GM12878 (cell line): ENCODE data around the gene CDC42SE2. TPM values are rescaled to one million over a fixed set of nuclear protein-coding genes. Genes with fewer than 3 reads are reported as not detected.
A peak's percentile ranks its signal among the peaks of the same experiment; 100 is the strongest.

ENCODE experiments used
- ATAC-seq: fragments of 200-7000 bp; cut with Tn5 transposase; 3 replicates; pipeline ENCODE4 v1.9.1; 2020; ENCODE audit warnings: mild to moderate bottlenecking, moderate library complexity
- BruUV-seq: library from RNA; stranded (reverse); fragments of 400-500 nt; replicated peaks from 2 replicates; lab custom pipeline; 2021; lab: Mats Ljungman, UMichigan
- CTCF ChIA-PET: fragments of 300-600 bp; sonication (Branson Sonifier 250); formaldehyde crosslinking; extraction: SDS; loops from one replicate; lab custom pipeline; 2021; ENCODE audit warnings: inconsistent platforms; lab: Yijun Ruan, JAX
- POLR2A ChIA-PET: fragments of 350-600 bp; formaldehyde crosslinking; extraction: SDS; loops from one replicate; lab custom pipeline; 2021; ENCODE audit warnings: inconsistent platforms; lab: Charles Lee
- RAD21 ChIA-PET: fragments of 300-600 bp; sonication (Branson Sonifier 250); formaldehyde crosslinking; loops from one replicate; lab custom pipeline; 2023; ENCODE audit warnings: antibody characterized with exemption; ENCODE audit not compliant: unreplicated experiment; lab: Charles Lee
- SMC1A ChIA-PET: fragments of 300-600 bp; sonication (Branson Sonifier 250); formaldehyde crosslinking; loops from one replicate; lab custom pipeline; 2023; ENCODE audit not compliant: unreplicated experiment, uncharacterized antibody; lab: Charles Lee
- DNase-seq: peaks from one replicate; pipeline ENCODE4 v3.0.0-alpha.2; 2011; ENCODE audit warnings: low read depth, low spot score
- FAIRE-seq: peaks from 3 replicates; lab custom pipeline; 2011; peaks lifted over from hg19 to GRCh38; lab: Jason Lieb, UNC
- H2AFZ ChIP-seq: 2 replicates; pipeline ENCODE4 v1.6.0; 2011; ENCODE audit warnings: low read depth, low read length, control low read depth; ENCODE audit not compliant: control insufficient read depth
- H3K27ac ChIP-seq: 2 replicates; pipeline ENCODE4 v1.5.1; 2011; ENCODE audit warnings: control low read depth; ENCODE audit not compliant: control insufficient read depth, insufficient read depth
- H3K27me3 ChIP-seq, 2 experiments: replicated peaks in 1 of 2; 2 replicates each; pipeline versions ENCODE4 v1.6.0 to v1.6.1; 2011; ENCODE audit warnings: low read length in 1 of 2; ENCODE audit not compliant: control insufficient read depth in 2 of 2, insufficient read depth in 2 of 2
- H3K36me3 ChIP-seq, 2 experiments: 2 replicates each; pipeline ENCODE4 v1.5.1; 2011; ENCODE audit warnings: low read length in 1 of 2; ENCODE audit not compliant: control insufficient read depth in 2 of 2, insufficient read depth in 2 of 2
- H3K4me1 ChIP-seq: 2 replicates; pipeline ENCODE4 v1.6.1; 2011; ENCODE audit warnings: mild to moderate bottlenecking, low read length, moderate library complexity, mixed read lengths; ENCODE audit not compliant: control insufficient read depth, insufficient read depth
- H3K4me2 ChIP-seq: 2 replicates; pipeline ENCODE4 v1.6.0; 2011; ENCODE audit warnings: control low read depth; ENCODE audit not compliant: control insufficient read depth, insufficient read depth
- H3K4me3 ChIP-seq: fragments of 200-600 bp; sonication (generic); 2 replicates; pipeline ENCODE4 v1.5.1; 2016
- H3K79me2 ChIP-seq: 2 replicates; pipeline ENCODE4 v1.6.0; 2011; ENCODE audit warnings: low read length; ENCODE audit not compliant: control insufficient read depth, insufficient read depth
- H3K9ac ChIP-seq: 2 replicates; pipeline ENCODE4 v1.8.0; 2011; ENCODE audit warnings: low read length, control low read depth, mixed read lengths; ENCODE audit not compliant: control insufficient read depth, insufficient read depth
- H3K9me3 ChIP-seq: replicated peaks from 3 replicates; pipeline ENCODE4 v1.5.1; 2011; ENCODE audit warnings: mild to moderate bottlenecking, low read length; ENCODE audit not compliant: control insufficient read depth, insufficient read depth
- H4K20me1 ChIP-seq: 2 replicates; pipeline ENCODE4 v1.6.0; 2011; ENCODE audit not compliant: control insufficient read depth, insufficient read depth
- CBFB ChIP-seq: IDR thresholded peaks from 2 replicates; pipeline ENCODE4 v1.6.1; 2016; ENCODE audit warnings: antibody characterized with exemption, low read depth
- EGR1 ChIP-seq, 2 experiments: IDR thresholded peaks; 1 replicate in 1 of 2; 2 replicates in 1 of 2; pipeline ENCODE4 v1.6.1; 2011 to 2012; ENCODE audit warnings: low read depth in 2 of 2, low read length in 2 of 2, borderline replicate concordance in 1 of 2, mild to moderate bottlenecking in 1 of 2, moderate library complexity in 1 of 2
- MLLT1 ChIP-seq: fragments of 450-650 bp; IDR thresholded peaks from 2 replicates; pipeline ENCODE4 v1.6.1; 2016; ENCODE audit warnings: mild to moderate bottlenecking
- MTA3 ChIP-seq: IDR thresholded peaks from 2 replicates; pipeline ENCODE4 v1.6.1; 2012; ENCODE audit warnings: low read length, inconsistent platforms, borderline replicate concordance
- MYC ChIP-seq: IDR thresholded peaks from 2 replicates; pipeline ENCODE4 v1.6.1; 2011; ENCODE audit warnings: mild to moderate bottlenecking, low read length, moderate library complexity, inconsistent platforms; ENCODE audit not compliant: insufficient read depth, insufficient replicate concordance, insufficient read length, severe bottlenecking
- NFYA ChIP-seq: IDR thresholded peaks from 2 replicates; pipeline ENCODE4 v1.6.1; 2011; ENCODE audit warnings: low read depth, mild to moderate bottlenecking, low read length, improper control_type of control experiment, borderline replicate concordance
- NR2F1 ChIP-seq: fragments of 450-650 bp; conservative IDR thresholded peaks from 2 replicates; pipeline ENCODE4 v1.6.1; 2017; ENCODE audit warnings: mild to moderate bottlenecking
- POLR2AphosphoS2 ChIP-seq: IDR thresholded peaks from 2 replicates; pipeline ENCODE4 v1.6.1; 2011; ENCODE audit warnings: low read depth, mild to moderate bottlenecking, low read length, improper control_type of control experiment, moderate library complexity
- RAD21 ChIP-seq: IDR thresholded peaks from 2 replicates; pipeline ENCODE4 v1.6.1; 2011; ENCODE audit warnings: mild to moderate bottlenecking, low read depth, low read length, moderate library complexity; ENCODE audit not compliant: insufficient read depth
- SMAD5 ChIP-seq: IDR thresholded peaks from 2 replicates; pipeline ENCODE4 v1.6.1; 2016; ENCODE audit warnings: antibody characterized with exemption, low read depth
- WRNIP1 ChIP-seq: IDR thresholded peaks from 2 replicates; pipeline ENCODE4 v1.6.1; 2011; ENCODE audit warnings: low read depth, low read length, improper control_type of control experiment, borderline replicate concordance
- YY1 ChIP-seq: IDR thresholded peaks from 2 replicates; pipeline ENCODE4 v1.6.1; 2011; ENCODE audit warnings: low read depth, mild to moderate bottlenecking, low read length
- WGBS: methylation state at CpG from one replicate; pipeline ENCODE4 v1.1.6; 2016; ENCODE audit warnings: low lambda C conversion rate; ENCODE audit not compliant: insufficient replicate concordance, insufficient coverage; ENCODE audit errors: missing lambda C conversion rate; 5-methylcytosine and 5-hydroxymethylcytosine counted together
- in situ Hi-C: fragments of 300-500 bp; cut with MboI; formaldehyde crosslinking; loops from 9 replicates; pipeline ENCODE4 v1.14.3; 2018; ENCODE audit warnings: mixed read lengths
- intact Hi-C: fragments of 100-400 bp; cut with micrococcal nuclease; formaldehyde crosslinking; loops from one replicate; pipeline ENCODE4 v1.14.2; 2022; ENCODE audit not compliant: unreplicated experiment
- polyA plus RNA-seq, 11 experiments: library from polyadenylated mRNA; depleted of rRNA in 4 of 11; unstranded in 6 of 11; stranded (reverse) in 5 of 11; fragments of >200 nt; fragmentation: Nextera tagmentation in 4 of 11; fragmentation: Illumina TruSeq in 1 of 11; extraction: Ambion mirVana in 4 of 11; extraction: Trizol in 1 of 11; gene quantifications; 1 replicate in 1 of 11; 2 replicates in 10 of 11; pipeline versions ENCODE4 v1.2.1 to v1.2.3, GENCODE V29; 2011 to 2016; ENCODE audit warnings: inconsistent platforms in 2 of 11, missing spikeins in 2 of 11, low read depth in 1 of 11
- total RNA-seq, 4 experiments: library from RNA; depleted of rRNA in 3 of 4; stranded (reverse); fragments of >200 nt in 3 of 4; fragmentation: Illumina TruSeq in 1 of 4; extraction: Trizol in 1 of 4; gene quantifications; 2 replicates each; pipeline versions ENCODE4 v1.2.1 to v1.2.3, GENCODE V29; 2013 to 2021
- TF ChIP-seq, protein P1 (sequence below): IDR thresholded peaks from 2 replicates; pipeline ENCODE4 v1.6.1; 2012; ENCODE audit warnings: low read depth, low read length, improper control_type of control experiment
- TF ChIP-seq, protein P2 (sequence below): IDR thresholded peaks from 2 replicates; pipeline ENCODE4 v1.6.1; 2011; ENCODE audit warnings: borderline replicate concordance, low read depth, mild to moderate bottlenecking, moderate library complexity, low read length; ENCODE audit not compliant: insufficient read depth, poor library complexity, severe bottlenecking

CDC42SE2 gene
- total and polyA plus RNA-seq, 10 of the 15 experiments (the other 5 are each of a cell fraction or from before 2014, with no cell fraction given): 57.0 to 148 (median 80.3) TPM

GRCh38 chr5:131266370-131267060, 2.7 kb downstream of the CDC42SE2 start (continued):
- TF ChIP-seq YY1 (no peak), WRNIP1 (no peak)

DNA sequence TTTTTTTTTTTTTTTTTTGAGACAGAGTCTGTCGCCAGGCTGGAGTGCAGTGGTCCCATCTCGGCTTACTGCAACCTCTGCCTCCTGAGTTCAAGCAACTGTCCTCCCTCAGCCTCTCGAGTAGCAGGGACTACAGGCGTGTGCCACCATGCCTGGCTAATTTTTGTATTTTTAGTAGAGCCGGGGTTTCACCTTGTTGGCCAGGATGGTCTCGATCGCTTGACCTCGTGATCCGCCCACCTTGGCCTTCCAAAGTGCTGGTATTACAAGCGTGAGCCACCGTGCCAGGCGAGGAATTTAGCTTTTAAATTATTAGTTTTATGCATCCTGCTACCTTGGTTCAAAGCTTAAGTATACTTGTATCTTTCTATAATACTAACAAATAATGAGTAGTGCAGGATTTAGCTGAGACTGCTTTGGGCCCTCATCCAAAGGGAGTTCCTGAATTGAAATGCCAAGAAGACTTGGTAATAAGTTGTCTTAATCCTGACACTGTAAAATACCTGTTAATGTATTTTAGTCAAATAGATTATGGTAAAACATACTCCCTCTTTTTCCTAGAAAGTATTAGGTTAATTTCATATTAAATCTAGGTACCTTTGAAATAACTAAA, 5.0 kb downstream of the CDC42SE2 start:
- no peak for TF ChIP-seq SMAD5
- TF ChIP-seq EGR1 (IDR thresholded peaks at IDR 0.05; ENCODE audit: borderline replicate concordance in 1 of 2, low read depth in 2 of 2, low read length in 2 of 2): no peak
- no peak for TF ChIP-seq MYC
- TF ChIP-seq NR2F1: 0 out of 2 replicates have a peak, but pooled peaks have one; percentile 12
- TF ChIP-seq CBFB: no peak
- TF ChIP-seq MLLT1: peak; percentile 69; the same call in 1 of the 2 replicates
- TF ChIP-seq, protein P1, sequence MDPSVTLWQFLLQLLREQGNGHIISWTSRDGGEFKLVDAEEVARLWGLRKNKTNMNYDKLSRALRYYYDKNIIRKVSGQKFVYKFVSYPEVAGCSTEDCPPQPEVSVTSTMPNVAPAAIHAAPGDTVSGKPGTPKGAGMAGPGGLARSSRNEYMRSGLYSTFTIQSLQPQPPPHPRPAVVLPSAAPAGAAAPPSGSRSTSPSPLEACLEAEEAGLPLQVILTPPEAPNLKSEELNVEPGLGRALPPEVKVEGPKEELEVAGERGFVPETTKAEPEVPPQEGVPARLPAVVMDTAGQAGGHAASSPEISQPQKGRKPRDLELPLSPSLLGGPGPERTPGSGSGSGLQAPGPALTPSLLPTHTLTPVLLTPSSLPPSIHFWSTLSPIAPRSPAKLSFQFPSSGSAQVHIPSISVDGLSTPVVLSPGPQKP: no peak
- TF ChIP-seq RAD21: no peak
- TF ChIP-seq MTA3: no peak
- TF ChIP-seq NFYA: no peak
- TF ChIP-seq, protein P2, sequence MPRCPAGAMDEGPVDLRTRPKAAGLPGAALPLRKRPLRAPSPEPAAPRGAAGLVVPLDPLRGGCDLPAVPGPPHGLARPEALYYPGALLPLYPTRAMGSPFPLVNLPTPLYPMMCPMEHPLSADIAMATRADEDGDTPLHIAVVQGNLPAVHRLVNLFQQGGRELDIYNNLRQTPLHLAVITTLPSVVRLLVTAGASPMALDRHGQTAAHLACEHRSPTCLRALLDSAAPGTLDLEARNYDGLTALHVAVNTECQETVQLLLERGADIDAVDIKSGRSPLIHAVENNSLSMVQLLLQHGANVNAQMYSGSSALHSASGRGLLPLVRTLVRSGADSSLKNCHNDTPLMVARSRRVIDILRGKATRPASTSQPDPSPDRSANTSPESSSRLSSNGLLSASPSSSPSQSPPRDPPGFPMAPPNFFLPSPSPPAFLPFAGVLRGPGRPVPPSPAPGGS: no peak
- no peak for TF ChIP-seq POLR2AphosphoS2
- FAIRE-seq (no peak), DNase-seq (no peak), ATAC-seq (no peak)
- H3K27me3 ChIP-seq: no peaks in the 10 kb centered on the region
- POLR2A ChIA-PET: interaction anchor here (0.6 to 2.3 kb wide), 6 partner anchors 46 to 147 kb away, joined by 3 to 5 read pairs (median 4); no protein-coding TSS in a partner anchor
- H2AFZ ChIP-seq: no peak overlapping the region
- peaks cover 15% of the 10 kb centered on the region for H3K4me1 ChIP-seq
- no peaks in the 10 kb centered on the region for H3K9me3 ChIP-seq
- SMC1A ChIA-PET: interaction anchor here (1.5 to 41.3 kb wide), 3 partner anchors 7 to 113 kb away, joined by 6 to 1218 read pairs (median 180); partner anchors contain the start of gene CDC42SE2
- in situ Hi-C loops (no loop called here), intact Hi-C loops (no loop called here)
- RAD21 ChIA-PET: interaction anchor here (0.7 to 16.1 kb wide), 9 partner anchors 9 to 128 kb away, joined by 3 to 302 read pairs (median 5); partner anchors contain the start of gene HINT1
- H3K9ac ChIP-seq: no peak overlapping the region
- WGBS: 89% methylated on average over 12 of the region's 12 CpGs
- H3K27ac ChIP-seq: peak overlapping the region; percentile 35; the same call in 1 of the 2 replicates
- no TSS peak for BruUV-seq
- H3K36me3 ChIP-seq: peaks cover 0 to 3% of the 10 kb centered on the region in 2 experiments; a peak in 1 of 4 replicates
- peak overlapping the region; percentile 88; the same call in 1 of the 2 replicates for H3K4me2 ChIP-seq
- no peaks in the 10 kb centered on the region for H4K20me1 ChIP-seq
- peak overlapping the region; percentile 42; the same call in 1 of the 2 replicates for H3K4me3 ChIP-seq
- peaks cover 97% of the 10 kb centered on the region for H3K79me2 ChIP-seq
- CTCF ChIA-PET: interaction anchor here (0.9 kb wide), 1 partner anchor 56 kb away, joined by 3 read pairs; no protein-coding TSS in a partner anchor
